Measurements from ENCODE around the gene BBS9. TPM values are rescaled to one million over a fixed set of nuclear protein-coding genes. Genes with fewer than 3 reads are reported as not detected.

BBS9 gene
- 10 to 100 TPM; 27.0 to 27.3 TPM for total RNA-seq
- 10 to 100 TPM; 13.9 to 22.5 TPM for polyA plus RNA-seq

DNA sequence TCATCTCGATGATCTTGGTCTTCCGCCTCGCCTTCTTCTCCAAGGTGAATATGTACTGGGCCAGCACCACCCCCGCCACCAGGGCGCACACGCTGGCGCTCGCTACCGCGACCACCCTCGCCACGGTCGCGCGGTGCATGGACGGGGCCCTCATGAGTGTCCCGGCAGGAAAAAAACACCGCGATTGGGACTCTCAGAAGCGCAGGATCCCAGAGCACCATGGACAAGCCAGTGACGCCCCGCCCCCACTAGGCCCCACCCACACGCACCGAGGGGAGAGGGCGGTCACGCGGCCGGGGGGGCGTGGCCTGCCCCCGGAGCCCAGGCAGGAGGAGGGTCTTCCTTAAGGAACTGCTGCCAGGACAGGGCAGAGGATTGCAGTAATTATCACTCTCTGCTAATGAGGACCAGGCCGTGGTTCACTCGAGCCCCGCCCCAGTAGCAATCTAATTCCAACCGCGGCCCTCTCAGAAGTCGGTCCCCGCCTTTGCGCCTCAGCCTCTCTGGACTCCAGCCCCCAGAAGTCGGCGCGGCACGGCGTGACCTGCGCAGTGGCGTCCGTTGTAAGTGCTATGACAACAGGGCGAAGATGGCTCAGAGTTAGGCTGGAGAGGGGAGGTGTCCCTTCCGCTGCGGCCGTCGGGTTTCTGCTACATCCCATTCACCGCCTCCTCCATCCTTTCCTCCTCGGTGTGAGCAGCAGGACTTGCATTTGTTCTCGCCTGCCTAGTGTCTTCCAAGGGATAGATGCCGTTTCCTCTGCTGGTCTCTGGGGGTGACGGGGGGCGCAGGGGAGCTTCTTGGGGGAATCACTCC, at the start of gene BBS9:
BBS9 (plus strand) TSS at position 575 of the 816 bp plus-strand sequence. CDS start 16,689 bp downstream, outside the sequence.
- Histone ChIP-seq H3K4me1 (ENCODE audit: insufficient read depth, low read length) (peaks cover 15% of the 10 kb centered on the region), H3K9me3 (ENCODE audit: control insufficient read depth in 1 of 2, low read length in 2 of 2) (no peaks in the 10 kb centered on the region), H3K36me3 (ENCODE audit: insufficient read depth, low read length) (no peaks in the 10 kb centered on the region), H3K4me3 (ENCODE audit: low read length in 2 of 2) (peak within 1 kb of the TSS; percentile 74 to 81), H3K27me3 (ENCODE audit: insufficient read depth, low read length) (no peaks in the 10 kb centered on the region), H3K27ac (ENCODE audit: low read depth, low read length) (peak within 1 kb of the TSS; percentile 66)
- intact Hi-C loops (cut with micrococcal nuclease): loop anchor here (1.0 to 2.0 kb wide), 6 partner anchors 20 to 639 kb away; partner anchors contain the start of genes AVL9, KBTBD2, LSM5 and NT5C3A
- peaks cover 14 to 27% (median 15%) of the 10 kb centered on the region in 4 donors for H3K4me1 Mint-ChIP-seq
- H3K9me3 Mint-ChIP-seq: peaks cover 0 to 2% (median 0%) of the 10 kb centered on the region in 8 donors
- peak within 1 kb of the TSS; percentile 96 to 98 (median 97) for H3K4me3 Mint-ChIP-seq
- POLR2A ChIA-PET (ENCODE audit: partially characterized antibody): interaction anchor here (1.1 to 3.0 kb wide), 4 partner anchors 20 to 634 kb away, joined by 4 to 16 read pairs (median 6); partner anchors contain the start of genes AVL9, NT5C3A and RP9
- peaks cover 4 to 7% of the 10 kb centered on the region in 2 donors for H3K36me3 Mint-ChIP-seq
- DNase-seq: peak; percentile 89 to 93 (median 90)
- H3K27me3 Mint-ChIP-seq: peaks cover 0 to 4% of the 10 kb centered on the region in 2 donors
- CTCF ChIA-PET (ENCODE audit: partially characterized antibody): interaction anchor here (0.8 to 1.7 kb wide), 6 partner anchors 16 to 66 kb away, joined by 3 to 8 read pairs (median 4); partner anchors contain the start of genes NT5C3A and RP9
- H3K27ac Mint-ChIP-seq: peak within 1 kb of the TSS; percentile 88 to 97 (median 96)

DNA sequence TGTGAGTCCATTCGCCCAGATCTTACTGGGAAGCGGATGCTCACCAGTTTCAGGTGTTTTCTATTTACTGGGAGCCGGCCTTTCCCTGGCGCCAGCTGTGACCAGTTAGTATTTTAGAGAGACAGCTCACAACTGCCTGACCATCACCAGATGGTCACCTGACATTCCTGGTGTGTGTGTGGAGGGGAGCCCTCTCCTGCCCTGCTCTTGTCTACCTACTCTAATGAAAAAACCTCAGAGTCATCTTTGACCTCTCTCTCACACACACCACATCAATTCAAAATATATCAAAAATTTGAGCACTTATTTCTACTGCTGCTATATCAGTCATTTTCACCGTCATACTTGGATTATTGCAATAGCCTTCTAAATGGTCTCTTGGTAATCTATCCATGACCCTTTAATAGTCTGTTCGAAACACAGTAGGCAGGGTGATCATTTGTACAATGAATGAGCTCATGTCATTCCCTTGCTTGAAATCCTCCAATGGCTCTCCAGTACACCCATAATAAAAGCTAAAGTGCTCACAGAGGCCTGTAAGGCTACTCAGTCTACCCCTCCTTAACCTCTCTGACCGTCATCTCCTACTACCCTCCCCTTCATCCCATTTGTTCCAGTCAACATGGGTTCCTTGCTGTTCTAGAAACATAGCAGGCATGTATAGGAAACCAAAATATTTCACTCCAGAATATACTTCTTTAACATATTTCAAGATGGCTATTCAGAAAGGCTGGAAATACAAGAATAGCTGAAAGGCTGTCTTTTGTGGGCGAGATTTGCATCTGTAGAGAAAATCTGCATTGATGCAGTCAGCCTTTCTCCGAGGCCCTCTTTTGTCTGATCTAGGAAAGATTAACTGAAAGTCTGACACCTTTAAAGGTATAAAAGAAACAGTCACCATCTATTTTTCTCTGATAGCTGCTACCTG, 49.3 kb upstream of the BBS9 start:
- H3K36me3 ChIP-seq (ENCODE audit: insufficient read depth, low read length): no peaks in the 10 kb centered on the region
- Mint-ChIP-seq H3K27ac (no peak overlapping the region), H3K9me3 (peaks cover 0 to 7% (median 0%) of the 10 kb centered on the region in 8 donors), H3K4me1 (peaks cover 16 to 22% (median 19%) of the 10 kb centered on the region in 4 donors), H3K27me3 (peaks cover 0 to 4% of the 10 kb centered on the region in 2 donors), H3K4me3 (no peak overlapping the region), H3K36me3 (no peaks in the 10 kb centered on the region)
- DNase-seq: no peak
- peaks cover 19% of the 10 kb centered on the region for H3K4me1 ChIP-seq (ENCODE audit: insufficient read depth, low read length)
- no peak overlapping the region for H3K4me3 ChIP-seq (ENCODE audit: low read length in 2 of 2)
- CTCF ChIA-PET (ENCODE audit: partially characterized antibody): interaction anchor here (0.8 kb wide), 1 partner anchor 27 kb away, joined by 3 read pairs; no protein-coding TSS in a partner anchor
- POLR2A ChIA-PET (ENCODE audit: partially characterized antibody): interaction anchor here (1.1 kb wide), 1 partner anchor 17 kb away, joined by 3 read pairs; the partner anchor contains the start of gene NT5C3A
- H3K9me3 ChIP-seq (ENCODE audit: control insufficient read depth in 1 of 2, low read length in 2 of 2): no peaks in the 10 kb centered on the region
- no peaks in the 10 kb centered on the region for H3K27me3 ChIP-seq (ENCODE audit: insufficient read depth, low read length)
- no peak overlapping the region for H3K27ac ChIP-seq (ENCODE audit: low read depth, low read length)
- intact Hi-C loops (cut with micrococcal nuclease): no loop called here

DNA sequence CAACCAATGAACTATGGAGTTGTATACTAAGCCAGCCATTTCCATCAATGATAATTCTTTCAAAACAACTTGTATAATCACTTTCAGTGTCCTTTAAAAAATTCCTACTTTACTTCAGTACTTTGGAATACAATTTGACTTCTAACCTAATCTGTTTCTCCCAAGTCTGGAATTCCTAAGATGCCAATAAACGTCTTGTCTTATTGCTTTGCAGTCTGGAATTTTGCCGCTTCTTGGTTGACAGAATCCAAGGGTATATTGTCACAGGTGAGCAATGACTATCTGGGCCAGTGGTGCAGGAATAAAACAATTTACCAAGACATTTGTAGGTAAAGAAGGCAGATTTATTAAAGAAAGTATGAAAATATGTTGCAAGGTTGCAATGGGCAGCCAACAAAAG, 42.0 kb upstream of the BBS9 start:
- ChIA-PET CTCF (ENCODE audit: partially characterized antibody) (no interaction called here), POLR2A (ENCODE audit: partially characterized antibody) (no interaction called here)
- H3K27ac Mint-ChIP-seq: no peak overlapping the region
- no peak overlapping the region for H3K4me3 Mint-ChIP-seq
- intact Hi-C loops (cut with micrococcal nuclease): no loop called here
- H3K4me1 Mint-ChIP-seq: peaks cover 0 to 2% (median 0%) of the 10 kb centered on the region in 4 donors
- H3K27me3 Mint-ChIP-seq: peaks cover 0 to 4% of the 10 kb centered on the region in 2 donors
- Histone ChIP-seq H3K36me3 (ENCODE audit: insufficient read depth, low read length) (no peaks in the 10 kb centered on the region), H3K27me3 (ENCODE audit: insufficient read depth, low read length) (no peaks in the 10 kb centered on the region), H3K4me3 (ENCODE audit: low read length in 2 of 2) (no peak overlapping the region), H3K4me1 (ENCODE audit: insufficient read depth, low read length) (no peaks in the 10 kb centered on the region), H3K9me3 (ENCODE audit: control insufficient read depth in 1 of 2, low read length in 2 of 2) (no peaks in the 10 kb centered on the region), H3K27ac (ENCODE audit: low read depth, low read length) (no peak overlapping the region)
- no peaks in the 10 kb centered on the region for H3K36me3 Mint-ChIP-seq
- peaks cover 0 to 11% (median 3%) of the 10 kb centered on the region in 8 donors for H3K9me3 Mint-ChIP-seq
- no peak for DNase-seq

DNA sequence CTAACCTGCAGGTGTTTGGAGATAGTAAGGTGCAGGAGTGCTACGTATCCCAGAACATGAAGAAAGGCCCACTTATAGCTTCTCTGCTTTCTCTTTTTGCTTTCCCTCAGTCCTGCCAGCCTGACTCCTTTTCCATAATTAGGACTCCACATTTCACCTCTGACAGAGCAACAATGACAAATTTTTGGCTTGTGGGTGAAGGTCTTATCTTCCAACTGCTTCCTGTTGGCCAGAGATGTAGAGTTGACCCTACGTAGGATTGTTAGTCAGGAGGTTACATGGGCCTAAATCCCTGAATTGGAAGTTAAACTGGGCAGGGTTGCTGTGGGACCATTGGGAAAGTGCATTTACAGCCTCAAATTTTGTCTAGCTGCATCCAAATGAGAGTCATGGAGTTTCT, 41.5 kb upstream of the BBS9 start:
- Histone ChIP-seq H3K9me3 (ENCODE audit: control insufficient read depth in 1 of 2, low read length in 2 of 2) (no peaks in the 10 kb centered on the region), H3K27me3 (ENCODE audit: insufficient read depth, low read length) (no peaks in the 10 kb centered on the region), H3K4me1 (ENCODE audit: insufficient read depth, low read length) (no peaks in the 10 kb centered on the region), H3K36me3 (ENCODE audit: insufficient read depth, low read length) (no peaks in the 10 kb centered on the region), H3K27ac (ENCODE audit: low read depth, low read length) (no peak overlapping the region), H3K4me3 (ENCODE audit: low read length in 2 of 2) (no peak overlapping the region)
- H3K27ac Mint-ChIP-seq: no peak overlapping the region
- no peak for DNase-seq
- peaks cover 0 to 2% (median 0%) of the 10 kb centered on the region in 4 donors for H3K4me1 Mint-ChIP-seq
- ChIA-PET CTCF (ENCODE audit: partially characterized antibody) (no interaction called here), POLR2A (ENCODE audit: partially characterized antibody) (no interaction called here)
- H3K36me3 Mint-ChIP-seq: peaks cover 5% of the 10 kb centered on the region in 2 donors
- H3K27me3 Mint-ChIP-seq: peaks cover 0 to 4% of the 10 kb centered on the region in 2 donors
- peaks cover 0 to 11% (median 3%) of the 10 kb centered on the region in 8 donors for H3K9me3 Mint-ChIP-seq
- intact Hi-C loops (cut with micrococcal nuclease): no loop called here
- no peak overlapping the region for H3K4me3 Mint-ChIP-seq

DNA sequence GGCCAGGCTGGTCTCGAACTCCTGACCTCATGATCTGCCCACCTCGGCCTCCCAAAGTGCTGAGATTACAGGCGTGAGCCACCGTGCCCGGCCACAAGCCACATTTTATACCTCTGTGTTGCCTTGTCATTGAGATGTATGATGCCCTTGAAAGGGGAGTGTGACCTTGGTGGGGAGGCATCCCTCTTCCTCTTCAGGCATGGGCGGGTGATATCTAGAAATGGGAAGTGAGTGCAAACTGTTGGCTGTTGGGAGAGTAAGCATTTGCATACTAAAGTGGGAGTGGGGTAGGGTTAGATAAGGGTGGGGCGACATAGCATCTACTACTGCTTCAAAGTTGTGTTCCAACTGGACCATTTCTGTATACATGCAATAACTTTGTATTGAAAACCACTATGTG, 40.2 kb upstream of the BBS9 start:
- intact Hi-C loops (cut with micrococcal nuclease): no loop called here
- H3K27ac Mint-ChIP-seq: no peak overlapping the region
- H3K36me3 Mint-ChIP-seq: peaks cover 5 to 11% of the 10 kb centered on the region in 2 donors
- POLR2A ChIA-PET (ENCODE audit: partially characterized antibody): no interaction called here
- peaks cover 0 to 4% of the 10 kb centered on the region in 2 donors for H3K27me3 Mint-ChIP-seq
- Histone ChIP-seq H3K4me1 (ENCODE audit: insufficient read depth, low read length) (no peaks in the 10 kb centered on the region), H3K36me3 (ENCODE audit: insufficient read depth, low read length) (peaks cover 5% of the 10 kb centered on the region), H3K9me3 (ENCODE audit: control insufficient read depth in 1 of 2, low read length in 2 of 2) (no peaks in the 10 kb centered on the region), H3K27ac (ENCODE audit: low read depth, low read length) (no peak overlapping the region), H3K4me3 (ENCODE audit: low read length in 2 of 2) (no peak overlapping the region), H3K27me3 (ENCODE audit: insufficient read depth, low read length) (no peaks in the 10 kb centered on the region)
- H3K4me1 Mint-ChIP-seq: peaks cover 0 to 2% (median 0%) of the 10 kb centered on the region in 4 donors
- peaks cover 0 to 11% (median 3%) of the 10 kb centered on the region in 8 donors for H3K9me3 Mint-ChIP-seq
- CTCF ChIA-PET (ENCODE audit: partially characterized antibody): no interaction called here
- H3K4me3 Mint-ChIP-seq: no peak overlapping the region
- no peak for DNase-seq

DNA sequence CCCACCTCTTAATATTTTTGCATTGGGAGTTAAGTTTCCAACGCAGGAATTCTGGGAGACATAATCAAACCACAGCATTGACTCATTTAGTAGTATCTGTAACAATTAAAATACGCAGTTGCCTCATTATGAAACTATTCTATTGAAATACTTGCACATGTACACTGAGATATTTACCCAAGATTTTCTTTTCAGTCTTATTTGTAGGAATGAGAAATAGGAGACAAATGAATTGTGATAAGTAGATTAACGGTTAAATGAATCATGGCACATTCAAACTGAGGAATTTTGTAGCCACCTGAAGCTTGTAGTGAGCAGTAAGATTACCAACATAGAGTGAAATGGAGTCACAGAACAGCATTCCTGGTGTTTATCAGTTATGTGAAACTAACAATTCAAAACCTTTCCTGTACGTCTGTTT, 38.2 kb upstream of the BBS9 start:
- Mint-ChIP-seq H3K27ac (no peak overlapping the region), H3K27me3 (peaks cover 0 to 2% of the 10 kb centered on the region in 2 donors), H3K4me1 (peaks cover 0 to 2% (median 0%) of the 10 kb centered on the region in 4 donors), H3K36me3 (peaks cover 18 to 23% of the 10 kb centered on the region in 2 donors), H3K9me3 (peaks cover 0 to 7% (median under 1%) of the 10 kb centered on the region in 8 donors), H3K4me3 (no peak overlapping the region)
- Histone ChIP-seq H3K27ac (ENCODE audit: low read depth, low read length) (no peak overlapping the region), H3K27me3 (ENCODE audit: insufficient read depth, low read length) (no peaks in the 10 kb centered on the region), H3K4me3 (ENCODE audit: low read length in 2 of 2) (no peak overlapping the region), H3K9me3 (ENCODE audit: control insufficient read depth in 1 of 2, low read length in 2 of 2) (no peaks in the 10 kb centered on the region), H3K4me1 (ENCODE audit: insufficient read depth, low read length) (no peaks in the 10 kb centered on the region), H3K36me3 (ENCODE audit: insufficient read depth, low read length) (peaks cover 13% of the 10 kb centered on the region)
- CTCF ChIA-PET (ENCODE audit: partially characterized antibody): interaction anchor here (0.9 to 1.8 kb wide), 2 partner anchors 16 to 244 kb away, joined by 4 to 6 read pairs; no protein-coding TSS in a partner anchor
- POLR2A ChIA-PET (ENCODE audit: partially characterized antibody): interaction anchor here (0.8 kb wide), 1 partner anchor 52 kb away, joined by 3 read pairs; no protein-coding TSS in a partner anchor
- no peak for DNase-seq
- intact Hi-C loops (cut with micrococcal nuclease): no loop called here
